Stomach (tissue), 9 donors: ENCODE measurements around the gene ABL1. TPM values are rescaled to one million over a fixed set of nuclear protein-coding genes. Genes with fewer than 3 reads are reported as not detected.

Experiments
- DNase-seq, 2 donors: peaks; one replicate each; pipeline versions ENCODE4 v3.0.0 to v3.0.0-alpha.2; 2013 to 2019
- H3K27ac ChIP-seq, 5 donors: fragments of 200-600 bp in 4 of 5; sonication (generic) in 4 of 5; one replicate each; pipeline ENCODE4 v1.5.1; 2013 to 2019; ENCODE audit warnings: mild to moderate bottlenecking in 1 of 5, moderate library complexity in 1 of 5
- H3K27me3 ChIP-seq, 3 donors: fragments of 200-600 bp; sonication (generic); one replicate each; pipeline ENCODE4 v1.5.1; 2017 to 2019; ENCODE audit warnings: mixed run types in 1 of 3
- H3K36me3 ChIP-seq, 4 donors: fragments of 200-600 bp; sonication (generic); 1 replicate in 3 of 4; 2 replicates in 1 of 4; pipeline ENCODE4 v1.5.1; 2016 to 2019
- H3K4me1 ChIP-seq, 4 donors: fragments of 200-600 bp; sonication (generic); one replicate each; pipeline ENCODE4 v1.5.1; 2016 to 2019
- H3K4me3 ChIP-seq, 4 donors: fragments of 200-600 bp; sonication (generic) in 3 of 4; one replicate each; pipeline ENCODE4 v1.5.1; 2016 to 2019; ENCODE audit warnings: mild to moderate bottlenecking in 1 of 4
- H3K9me3 ChIP-seq, 4 donors: fragments of 200-600 bp; sonication (generic); one replicate each; pipeline ENCODE4 v1.5.1; 2016 to 2019
- CTCF ChIP-seq, 7 experiments: fragments of 450-650 bp in 4 of 7; fragments of 200-600 bp in 3 of 7; sonication (generic) in 3 of 7; IDR thresholded peaks; one replicate each; pipeline ENCODE4 v1.5.1; 2016 to 2019; ENCODE audit warnings: antibody characterized with exemption in 7 of 7, control low read depth in 2 of 7, mild to moderate bottlenecking in 1 of 7
- EP300 ChIP-seq: sonication (generic); formaldehyde crosslinking; IDR thresholded peaks from one replicate; pipeline ENCODE4 v1.6.1; 2017; ENCODE audit warnings: antibody characterized with exemption
- POLR2A ChIP-seq, 4 donors: fragments of 450-650 bp; IDR thresholded peaks; one replicate each; pipeline ENCODE4 v1.6.1; 2016; ENCODE audit warnings: antibody characterized with exemption in 4 of 4, control low read depth in 2 of 4, mild to moderate bottlenecking in 1 of 4, moderate library complexity in 1 of 4
- POLR2AphosphoS5 ChIP-seq, 3 donors: sonication (generic); formaldehyde crosslinking; IDR thresholded peaks; one replicate each; pipeline ENCODE4 v1.6.1; 2016; ENCODE audit warnings: antibody characterized with exemption in 3 of 3
- WGBS, 5 donors: extraction: QIAGEN DNeasy Blood & Tissue Kit in 3 of 5; methylation state at CpG; one replicate each; pipeline versions ENCODE4 v1.1.5 to v1.1.7; 2013 to 2018; 5-methylcytosine and 5-hydroxymethylcytosine counted together
- intact Hi-C: fragments of 100-400 bp; cut with DNase I; formaldehyde crosslinking; loops from one replicate; pipeline ENCODE4 v1.15.1; 2023; ENCODE audit warnings: low total_unique reads
- polyA plus RNA-seq, 3 donors: library from polyadenylated mRNA; stranded (reverse); fragments of 200-250 nt; gene quantifications; one replicate each; pipeline ENCODE4 v1.2.3, GENCODE V29; 2013
- total RNA-seq, 5 donors: library from RNA; depleted of rRNA; stranded (reverse); fragments of >200 nt; gene quantifications; one replicate each; pipeline versions ENCODE4 v1.1.0 to v1.2.3, GENCODE V29; 2014 to 2016
- donor health status: healthy with polysubstance abuse.
- donor health status: Bipolar disorder and iron deficiency.
- donor health status: healthy.

ABL1 gene
- total and polyA plus RNA-seq, 8 donors, result 19.0 to 95.9 (median 43.8) TPM

- no peak for TF ChIP-seq POLR2A (IDR thresholded peaks at IDR 0.05)
- TF ChIP-seq POLR2AphosphoS5 (IDR thresholded peaks at IDR 0.05), result no peak
- TF ChIP-seq CTCF (IDR thresholded peaks at IDR 0.05), result no peak
- no peak for TF ChIP-seq EP300
- intact Hi-C loops, result no loop called here
- Histone ChIP-seq H3K9me3 (no peaks in the 10 kb centered on the region), H3K36me3 (no peaks in the 10 kb centered on the region), H3K4me3 (no peak overlapping the region), H3K27me3 (peaks cover 0 to 52% (median 3%) of the 10 kb centered on the region in 3 donors), H3K4me1 (peaks cover 0 to 5% (median 0%) of the 10 kb centered on the region in 4 donors), H3K27ac (no peak overlapping the region)
- no peak for DNase-seq
- whole genome bisulfite sequencing, 5 donors, result 73 to 79% (median 76%) methylated on average over 16 to 24 of the region's 24 CpGs
These were observed 79.5 kb downstream of the ABL1 start for GRCh38 chr9:130914417-130915095.

- H3K27ac ChIP-seq, result no peak overlapping the region
- H3K27me3 ChIP-seq, result peaks cover 0 to 57% (median 3%) of the 10 kb centered on the region in 3 donors
- H3K4me1 ChIP-seq, result peaks cover 0 to 5% (median 0%) of the 10 kb centered on the region in 4 donors
- H3K36me3 ChIP-seq, result no peaks in the 10 kb centered on the region
- DNase-seq, result no peak
- 87 to 95% (median 91%) methylated on average over 7 to 8 of the region's 8 CpGs for WGBS, 5 donors
- H3K9me3 ChIP-seq, result no peaks in the 10 kb centered on the region
- TF ChIP-seq CTCF (IDR thresholded peaks at IDR 0.05) (no peak), POLR2AphosphoS5 (IDR thresholded peaks at IDR 0.05) (no peak)
- intact Hi-C loops, result no loop called here
- H3K4me3 ChIP-seq, result no peak overlapping the region
These were observed 80.0 kb downstream of the ABL1 start for GRCh38 chr9:130915096-130915447.

DNA sequence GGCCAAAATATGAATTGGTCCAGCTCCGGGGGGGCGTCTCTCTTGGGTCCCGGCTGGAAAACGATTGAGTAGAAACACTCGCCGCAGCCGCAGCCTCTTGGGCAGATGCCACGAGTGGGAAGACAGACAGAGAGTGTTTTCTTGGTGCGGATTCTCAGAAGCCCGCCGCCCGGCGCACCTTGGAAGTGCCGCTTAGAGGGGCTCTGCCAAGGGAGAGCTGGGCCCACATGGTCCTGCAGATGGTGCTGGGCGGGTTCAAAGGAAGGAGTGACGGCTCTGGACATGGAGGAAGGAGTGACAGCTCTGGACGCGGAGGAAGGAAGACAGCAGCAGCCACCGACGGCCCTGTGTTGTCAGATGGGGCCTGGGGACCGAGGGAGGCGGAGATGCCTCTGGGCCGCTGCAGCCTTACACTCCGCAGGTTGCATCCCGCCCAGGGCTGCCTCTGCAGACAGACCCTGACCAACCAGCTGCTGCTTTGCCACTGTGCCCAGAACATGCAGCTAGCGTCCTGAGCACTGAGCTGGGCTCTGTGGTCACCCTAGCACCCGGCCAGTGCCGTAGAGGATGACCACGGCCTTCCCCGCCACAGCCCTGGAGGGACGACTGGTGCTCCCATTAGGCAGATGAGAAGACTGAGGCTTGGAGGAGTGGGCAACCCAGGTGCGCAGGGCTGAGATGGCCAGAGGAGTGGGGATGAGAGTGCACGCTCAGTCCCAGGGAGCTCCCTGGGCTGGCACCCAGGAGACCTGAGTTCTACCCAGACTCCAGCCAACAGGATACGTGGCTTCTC lies 82.3 kb downstream of the ABL1 start:
- WGBS, 5 donors, result 77 to 86% (median 79%) methylated on average over 33 to 34 of the region's 34 CpGs
- H3K4me1 ChIP-seq, result peaks cover 0 to 5% (median 0%) of the 10 kb centered on the region in 4 donors
- peaks cover 0 to 69% (median 3%) of the 10 kb centered on the region in 3 donors for H3K27me3 ChIP-seq
- H3K36me3 ChIP-seq, result no peaks in the 10 kb centered on the region
- no peak for DNase-seq
- H3K27ac ChIP-seq, result no peak overlapping the region
- TF ChIP-seq CTCF (IDR thresholded peaks at IDR 0.05) (no peak), POLR2AphosphoS5 (IDR thresholded peaks at IDR 0.05) (no peak), POLR2A (IDR thresholded peaks at IDR 0.05) (no peak), EP300 (no peak)
- no peak overlapping the region for H3K4me3 ChIP-seq
- intact Hi-C loops, result no loop called here
- no peaks in the 10 kb centered on the region for H3K9me3 ChIP-seq

DNA sequence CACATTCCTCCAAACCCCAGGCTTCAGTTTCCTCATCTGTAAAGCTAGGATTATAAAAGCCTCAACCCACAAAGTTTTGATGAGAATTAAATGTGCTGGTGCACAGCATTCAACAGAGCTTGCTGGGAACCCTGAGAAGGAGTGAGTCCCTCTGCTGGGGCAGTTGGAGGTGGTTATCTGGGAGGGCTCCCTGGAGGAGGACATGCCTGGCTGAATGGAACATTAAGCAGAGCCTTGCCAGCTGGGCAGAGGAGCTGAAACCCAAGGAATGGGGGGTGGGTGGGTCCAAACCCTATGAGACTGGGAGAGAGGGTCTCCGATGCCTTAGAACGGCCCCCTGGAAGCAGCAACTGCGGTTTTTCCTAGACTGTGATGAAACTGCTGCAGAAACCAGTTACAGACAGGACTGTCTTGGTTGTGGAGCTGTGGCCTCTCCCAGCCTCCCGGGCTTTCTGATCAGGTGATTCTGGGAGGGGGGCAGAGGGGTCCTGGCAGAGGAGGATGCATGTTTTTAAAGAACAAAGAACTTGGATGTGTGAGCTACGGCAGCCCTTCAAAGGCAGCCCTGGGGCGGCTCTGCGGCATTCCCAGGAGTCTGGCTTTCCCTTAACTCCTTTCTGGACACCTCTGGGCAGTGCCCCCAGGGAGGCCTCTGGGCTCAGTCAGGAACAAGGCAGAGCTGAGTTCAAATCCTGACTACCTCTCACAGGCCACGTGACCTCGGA lies 83.2 kb downstream of the ABL1 start:
- H3K4me3 ChIP-seq, result no peak overlapping the region
- DNase-seq, result no peak
- TF ChIP-seq CTCF (IDR thresholded peaks at IDR 0.05) (no peak), EP300 (no peak), POLR2A (IDR thresholded peaks at IDR 0.05) (no peak), POLR2AphosphoS5 (IDR thresholded peaks at IDR 0.05) (no peak)
- peaks cover 0 to 78% (median 3%) of the 10 kb centered on the region in 3 donors for H3K27me3 ChIP-seq
- peaks cover 0 to 5% (median 0%) of the 10 kb centered on the region in 4 donors for H3K4me1 ChIP-seq
- H3K36me3 ChIP-seq, result no peaks in the 10 kb centered on the region
- no peak overlapping the region for H3K27ac ChIP-seq
- no peaks in the 10 kb centered on the region for H3K9me3 ChIP-seq
- intact Hi-C loops, result no loop called here
- 62 to 66% (median 65%) methylated on average over 9 of the region's 9 CpGs for WGBS, 5 donors
